Upper lobe of left lung (tissue), 4 donors: ENCODE measurements around the gene NEURL3.

Experiments
- EP300 ChIP-seq, 4 donors: sonication (generic); formaldehyde crosslinking; IDR thresholded peaks; one replicate each; pipeline ENCODE4 v1.5.1; 2017; ENCODE audit warnings: antibody characterized with exemption in 4 of 4, control low read depth in 2 of 4
- POLR2A ChIP-seq, 4 donors: fragments of 450-650 bp; IDR thresholded peaks; one replicate each; pipeline ENCODE4 v1.5.1; 2016 to 2017; ENCODE audit warnings: antibody characterized with exemption in 4 of 4, mild to moderate bottlenecking in 2 of 4
- POLR2AphosphoS5 ChIP-seq, 2 donors: sonication (generic); formaldehyde crosslinking; IDR thresholded peaks; one replicate each; pipeline ENCODE4 v1.5.1; 2017; ENCODE audit warnings: antibody characterized with exemption in 2 of 2
- TF ChIP-seq, protein P1 (sequence below), 6 experiments: fragments of 450-650 bp in 4 of 6; fragments of 200-600 bp in 2 of 6; sonication (generic) in 2 of 6; IDR thresholded peaks; one replicate each; pipeline ENCODE4 v1.5.1; 2016 to 2019; ENCODE audit warnings: antibody characterized with exemption in 6 of 6

DNA sequence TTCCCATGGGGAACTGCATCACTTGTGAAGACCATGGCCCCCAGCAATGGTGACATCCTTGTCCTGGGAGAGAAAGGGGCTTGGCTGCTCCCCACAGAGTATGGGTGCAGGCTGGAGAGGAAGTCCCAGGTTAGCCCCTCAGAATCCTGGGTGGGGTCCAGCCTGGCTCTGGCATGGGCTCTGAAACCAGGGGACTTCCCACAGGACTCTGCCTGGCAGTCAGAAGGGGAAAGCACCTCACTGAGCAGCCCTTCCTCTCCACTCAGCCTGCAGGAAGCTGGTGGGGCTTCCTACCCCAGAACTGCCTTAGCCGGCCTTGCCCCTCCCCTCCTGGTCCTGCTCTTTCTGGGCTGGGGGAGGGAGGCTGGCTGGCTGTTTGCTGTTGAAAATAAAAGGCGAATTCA, 3.7 kb downstream of the NEURL3 start:
- TF ChIP-seq, protein P1, sequence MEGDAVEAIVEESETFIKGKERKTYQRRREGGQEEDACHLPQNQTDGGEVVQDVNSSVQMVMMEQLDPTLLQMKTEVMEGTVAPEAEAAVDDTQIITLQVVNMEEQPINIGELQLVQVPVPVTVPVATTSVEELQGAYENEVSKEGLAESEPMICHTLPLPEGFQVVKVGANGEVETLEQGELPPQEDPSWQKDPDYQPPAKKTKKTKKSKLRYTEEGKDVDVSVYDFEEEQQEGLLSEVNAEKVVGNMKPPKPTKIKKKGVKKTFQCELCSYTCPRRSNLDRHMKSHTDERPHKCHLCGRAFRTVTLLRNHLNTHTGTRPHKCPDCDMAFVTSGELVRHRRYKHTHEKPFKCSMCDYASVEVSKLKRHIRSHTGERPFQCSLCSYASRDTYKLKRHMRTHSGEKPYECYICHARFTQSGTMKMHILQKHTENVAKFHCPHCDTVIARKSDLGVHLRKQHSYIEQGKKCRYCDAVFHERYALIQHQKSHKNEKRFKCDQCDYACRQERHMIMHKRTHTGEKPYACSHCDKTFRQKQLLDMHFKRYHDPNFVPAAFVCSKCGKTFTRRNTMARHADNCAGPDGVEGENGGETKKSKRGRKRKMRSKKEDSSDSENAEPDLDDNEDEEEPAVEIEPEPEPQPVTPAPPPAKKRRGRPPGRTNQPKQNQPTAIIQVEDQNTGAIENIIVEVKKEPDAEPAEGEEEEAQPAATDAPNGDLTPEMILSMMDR (IDR thresholded peaks at IDR 0.05), result no peak
- TF ChIP-seq EP300 (IDR thresholded peaks at IDR 0.05) (no peak), POLR2A (IDR thresholded peaks at IDR 0.05) (no peak), POLR2AphosphoS5 (IDR thresholded peaks at IDR 0.05) (peak in 1 of 2 donors; percentile 46)
